HG03575 (cell line): ENCODE results near the gene ATG14.

Experiments
- ATAC-seq: cut with Tn5 transposase; IDR thresholded peaks from one replicate; pipeline ENCODE4 v1.9.1; 2021; ENCODE audit not compliant: unreplicated experiment, insufficient number of reproducible peaks, low FRiP score; ENCODE audit errors: extremely low read depth

ATG14 gene

DNA sequence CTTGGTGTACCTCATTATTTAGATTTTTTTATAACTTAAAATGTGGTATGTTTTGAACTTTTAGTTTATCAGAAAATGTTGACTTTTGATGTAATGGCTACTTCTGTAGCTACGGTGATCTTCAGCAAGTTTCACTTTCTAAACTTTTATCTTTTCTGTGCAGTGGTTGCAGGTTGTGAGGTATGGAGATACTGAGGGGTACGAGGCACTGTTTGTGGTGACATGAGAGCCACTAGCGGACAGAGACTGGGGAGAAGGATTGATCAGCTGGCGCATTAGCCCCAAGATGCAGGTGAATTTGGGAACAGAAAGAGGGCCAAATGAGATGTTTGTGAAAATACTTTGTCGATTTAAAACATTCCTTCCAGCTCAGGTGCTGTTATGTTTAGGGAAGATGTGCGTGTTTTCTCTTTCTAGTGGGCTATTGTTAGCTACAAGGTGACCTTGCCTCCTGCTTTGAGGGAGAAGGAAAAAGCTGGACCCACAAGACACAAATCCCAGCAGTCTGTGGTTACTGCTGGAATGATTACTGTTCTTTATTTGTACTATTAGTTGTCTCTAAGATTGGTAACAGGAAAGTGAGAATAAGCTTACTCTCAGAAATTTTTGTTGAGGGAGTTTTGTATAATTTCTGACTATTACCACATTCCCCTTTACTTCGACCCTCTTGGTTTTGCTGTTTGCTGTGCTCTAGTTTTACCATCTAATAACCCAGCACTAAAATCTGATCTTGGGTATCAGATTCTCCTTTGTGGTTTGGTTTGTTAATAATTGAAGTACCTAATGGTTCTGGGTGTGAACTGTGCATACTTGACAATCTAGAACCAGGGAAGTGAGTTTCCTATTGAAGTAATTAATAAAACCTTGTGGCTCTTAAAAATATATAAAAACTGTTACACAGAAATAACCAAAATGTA lies 78.7 kb downstream of the ATG14 start:
- no peak for ATAC-seq

DNA sequence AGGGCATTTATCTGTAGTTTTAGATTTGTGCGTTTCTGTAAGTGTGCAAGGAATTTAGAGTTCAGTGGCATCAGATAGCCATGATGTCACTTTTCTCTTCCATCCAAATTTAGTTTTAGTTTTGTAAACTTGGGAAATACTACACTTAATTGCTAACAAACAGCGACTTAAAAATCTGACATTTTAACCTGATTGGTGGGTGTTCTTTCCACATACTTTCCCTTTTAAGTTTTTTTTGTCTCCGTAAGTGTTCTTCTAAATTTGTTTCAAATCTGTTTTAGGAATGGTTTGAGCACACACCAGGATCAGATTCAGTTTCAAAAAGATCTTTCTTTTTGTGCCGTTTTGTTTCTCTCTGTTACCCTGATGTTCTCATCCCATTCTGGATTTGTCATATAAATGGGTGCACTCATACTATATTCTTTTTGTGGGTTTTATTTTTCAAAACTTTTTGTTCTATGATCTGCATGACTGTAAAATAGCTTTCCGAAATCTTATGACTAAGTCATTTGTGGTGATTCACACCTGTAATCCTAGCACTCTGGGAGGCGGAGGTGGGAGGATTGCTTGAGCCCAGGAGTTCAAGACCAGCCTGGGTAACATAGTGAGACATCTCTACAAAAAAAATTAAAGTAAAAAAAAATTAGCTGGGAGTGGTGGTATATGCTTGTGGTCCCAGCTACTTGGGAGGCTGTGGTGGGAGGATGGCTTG lies 81.5 kb downstream of the ATG14 start:
- ATAC-seq = no peak

DNA sequence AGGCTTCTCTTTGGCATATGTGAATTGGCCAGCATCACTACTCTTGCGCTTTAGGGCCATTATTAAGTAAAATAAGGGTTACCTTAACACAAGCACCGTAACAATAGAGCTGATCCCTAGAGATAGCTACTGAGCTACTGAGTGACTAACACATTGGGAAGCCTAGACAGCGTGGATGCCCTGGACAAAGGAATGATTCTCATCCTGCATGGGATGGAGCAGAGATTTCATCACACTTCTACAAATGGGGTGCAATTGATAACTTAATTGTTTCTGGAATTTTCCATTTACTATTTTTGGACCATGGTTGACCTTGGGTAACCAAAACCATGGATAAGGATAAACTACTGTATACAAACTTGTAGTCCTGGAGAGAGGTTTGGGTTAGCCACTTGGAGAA lies 83.3 kb downstream of the ATG14 start:
- ATAC-seq = no peak

DNA sequence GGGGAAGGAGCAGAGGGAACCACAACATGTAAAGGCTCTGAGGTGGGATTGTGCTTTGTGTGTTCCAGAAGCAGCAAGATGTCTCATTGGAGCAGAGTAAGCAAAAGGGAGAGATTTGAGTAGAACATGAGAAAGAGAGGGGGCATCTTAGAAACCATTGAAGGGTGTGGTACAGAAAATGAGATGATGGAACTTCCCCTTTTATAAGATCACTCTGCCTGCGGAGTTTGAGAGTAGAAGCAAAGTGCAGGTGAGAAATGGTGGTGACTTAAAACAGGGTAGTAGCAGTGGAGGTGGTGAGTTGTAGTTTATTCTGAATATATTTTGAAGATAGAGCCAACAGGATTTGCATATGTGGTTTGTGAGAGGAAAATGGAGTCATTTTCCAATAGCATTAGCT lies 84.5 kb downstream of the ATG14 start:
- no peak for ATAC-seq

DNA sequence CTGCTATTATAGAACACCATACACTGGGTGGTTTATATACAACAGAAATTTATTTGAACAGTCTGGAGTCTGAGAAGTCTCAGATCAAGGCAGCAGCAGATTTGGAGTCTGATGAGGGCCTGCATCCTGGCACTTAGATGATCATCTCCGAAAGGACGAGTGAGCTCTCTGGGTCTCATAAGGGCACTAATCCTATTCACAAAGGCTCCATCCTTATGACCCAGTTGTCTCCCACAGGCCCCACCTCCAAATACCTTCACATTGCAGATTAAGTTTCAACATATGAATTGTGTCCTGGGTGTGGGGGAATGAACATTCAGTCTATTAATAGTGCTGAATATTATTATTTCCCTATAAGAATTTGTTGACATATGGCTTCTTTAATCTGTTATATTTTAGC lies 86.8 kb downstream of the ATG14 start:
- no peak for ATAC-seq

DNA sequence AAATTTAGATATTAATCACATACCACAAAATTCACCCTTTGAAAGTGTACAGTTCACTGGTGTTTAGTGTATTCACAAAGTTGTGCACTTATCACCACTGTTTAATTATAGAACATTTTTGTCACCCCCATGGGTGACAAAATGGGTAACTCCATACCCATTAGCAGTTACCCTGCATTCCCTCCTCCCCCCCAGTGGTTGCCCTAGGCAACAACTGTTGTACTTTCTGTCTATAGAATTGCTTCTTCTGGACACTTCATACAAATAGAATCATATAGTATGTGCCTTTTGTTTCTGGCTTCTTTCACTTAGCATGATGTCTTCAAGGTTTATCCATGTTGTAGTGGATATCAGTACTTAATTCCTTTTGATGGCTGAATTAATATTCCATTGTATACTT lies 87.7 kb downstream of the ATG14 start:
- ATAC-seq = no peak

DNA sequence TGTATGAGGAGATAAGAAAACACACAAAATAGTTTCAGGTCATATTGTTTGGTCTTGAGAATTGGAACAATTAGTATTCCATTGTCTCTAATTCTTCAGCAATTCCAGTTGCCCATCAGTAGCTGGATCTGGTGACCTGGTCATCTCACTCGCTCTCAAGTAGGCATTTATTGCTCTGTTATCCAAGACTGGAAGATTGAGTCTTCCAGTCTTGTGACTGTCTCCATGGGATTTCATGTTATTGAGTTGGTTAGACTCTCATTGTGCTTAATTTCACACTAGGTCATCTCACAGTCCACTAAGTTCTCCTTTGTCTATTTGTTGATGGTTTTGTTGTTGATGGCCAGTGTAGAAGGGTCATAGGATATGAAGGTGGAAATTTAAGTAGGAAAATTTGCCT lies 92.9 kb downstream of the ATG14 start:
- no peak for ATAC-seq

DNA sequence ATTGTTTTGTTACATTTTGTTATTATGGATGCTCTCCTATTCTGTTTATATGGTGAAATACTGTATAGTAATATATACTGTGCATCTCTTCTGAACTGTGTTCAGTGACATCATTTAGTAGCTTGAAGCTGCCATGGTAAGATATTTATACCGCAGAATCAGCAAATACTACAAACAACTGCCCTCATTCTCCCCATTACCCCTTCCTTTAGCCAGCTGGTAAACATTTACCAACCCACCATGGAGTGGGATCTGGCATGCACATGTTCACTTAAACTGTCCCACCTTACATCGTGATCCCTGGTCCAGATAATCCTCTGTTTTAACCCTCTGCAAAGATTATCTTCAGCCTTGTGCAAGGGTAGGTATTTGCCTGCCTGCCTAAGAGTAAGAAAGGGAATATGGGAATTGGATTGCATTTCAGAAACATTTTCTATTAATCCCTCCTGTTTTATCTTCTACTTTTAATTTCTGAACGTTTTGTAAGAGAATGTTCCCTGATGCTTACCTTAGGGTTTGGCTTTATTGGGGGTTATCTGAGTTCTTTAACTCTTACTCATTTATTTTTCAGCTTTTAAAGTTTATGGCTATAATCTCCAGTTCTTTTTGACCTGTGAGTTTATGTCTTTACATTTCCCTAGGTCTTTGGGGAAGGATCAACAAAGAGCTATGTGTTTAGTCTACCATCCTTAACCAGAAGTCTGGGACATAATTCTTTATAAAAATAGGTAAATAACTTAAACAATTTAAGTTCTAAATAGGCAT lies 93.9 kb downstream of the ATG14 start:
- no peak for ATAC-seq

DNA sequence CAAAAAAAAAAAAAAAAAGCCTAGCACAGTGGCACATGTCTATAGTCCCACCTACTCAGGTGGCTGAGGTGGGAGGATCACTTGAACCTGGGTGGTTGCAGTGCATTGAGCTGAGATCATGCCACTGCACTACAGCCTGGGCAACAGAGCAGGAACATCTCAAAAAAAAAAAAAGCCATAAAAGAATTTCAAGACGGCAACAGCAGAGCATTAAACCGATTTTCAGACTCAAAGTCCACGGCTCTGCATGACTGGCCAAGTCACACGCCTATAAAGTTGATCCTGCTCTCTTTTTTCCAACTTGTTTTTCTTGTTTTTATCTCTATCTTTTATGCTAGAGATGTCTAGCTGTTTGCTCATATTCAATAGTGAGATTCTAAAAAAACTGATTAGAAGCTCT lies 95.1 kb downstream of the ATG14 start:
- ATAC-seq = no peak
